Thymus (tissue), 11 donors: ENCODE data around the gene KRT75. TPM values are rescaled to one million over a fixed set of nuclear protein-coding genes. Genes with fewer than 3 reads are reported as not detected.
"Not testable (repeated sequence)": the region's sequence is repeated elsewhere in the genome, so short reads cannot be mapped to it uniquely, and the experiment has no call there.

ENCODE experiments used
- DNase-seq, 9 donors: peaks; one replicate each; pipeline ENCODE4 v3.0.0-alpha.2; 2013; ENCODE audit warnings: low spot score in 9 of 9, low read depth in 6 of 9, missing footprints in 1 of 9
- H3K27ac ChIP-seq, 2 donors: one replicate each; pipeline ENCODE4 v1.5.1; 2013; ENCODE audit warnings: control low read depth in 1 of 2, low read depth in 1 of 2, low read length in 1 of 2, mild to moderate bottlenecking in 1 of 2, moderate library complexity in 1 of 2
- H3K27me3 ChIP-seq, 2 donors: one replicate each; pipeline ENCODE4 v1.5.1; 2013; ENCODE audit warnings: low read length in 1 of 2; ENCODE audit not compliant: control insufficient read depth in 2 of 2, insufficient read depth in 1 of 2
- H3K36me3 ChIP-seq, 2 donors: one replicate each; pipeline ENCODE4 v1.5.1; 2013; ENCODE audit warnings: low read length in 1 of 2, mild to moderate bottlenecking in 1 of 2, moderate library complexity in 1 of 2; ENCODE audit not compliant: control insufficient read depth in 2 of 2, insufficient read depth in 2 of 2
- H3K4me1 ChIP-seq, 2 donors: one replicate each; pipeline ENCODE4 v1.5.1; 2013; ENCODE audit warnings: low read length in 2 of 2; ENCODE audit not compliant: control insufficient read depth in 2 of 2, insufficient read depth in 2 of 2
- H3K4me3 ChIP-seq, 2 donors: one replicate each; pipeline ENCODE4 v1.5.1; 2013; ENCODE audit warnings: low read length in 2 of 2, control low read depth in 1 of 2, mild to moderate bottlenecking in 1 of 2
- H3K9me3 ChIP-seq, 2 donors: one replicate each; pipeline ENCODE4 v1.5.1; 2013; ENCODE audit warnings: low read length in 1 of 2, mild to moderate bottlenecking in 1 of 2; ENCODE audit not compliant: control insufficient read depth in 2 of 2, insufficient read depth in 1 of 2
- WGBS: extraction: QIAGEN DNeasy Blood & Tissue Kit; methylation state at CpG from one replicate; pipeline ENCODE4 v1.1.7; 2013; 5-methylcytosine and 5-hydroxymethylcytosine counted together
- polyA plus RNA-seq: library from polyadenylated mRNA; stranded (reverse); fragments of 200-250 nt; gene quantifications from one replicate; pipeline ENCODE4 v1.2.3, GENCODE V29; 2013
- total RNA-seq: library from RNA; stranded (reverse); fragments of 120-200 nt; gene quantifications from one replicate; pipeline ENCODE4 v1.2.4, GENCODE V29; 2013
- donor health status: healthy.

The KRT75 gene
- total and polyA plus RNA-seq, 2 donors: 0.14 to 6.8 TPM

DNA sequence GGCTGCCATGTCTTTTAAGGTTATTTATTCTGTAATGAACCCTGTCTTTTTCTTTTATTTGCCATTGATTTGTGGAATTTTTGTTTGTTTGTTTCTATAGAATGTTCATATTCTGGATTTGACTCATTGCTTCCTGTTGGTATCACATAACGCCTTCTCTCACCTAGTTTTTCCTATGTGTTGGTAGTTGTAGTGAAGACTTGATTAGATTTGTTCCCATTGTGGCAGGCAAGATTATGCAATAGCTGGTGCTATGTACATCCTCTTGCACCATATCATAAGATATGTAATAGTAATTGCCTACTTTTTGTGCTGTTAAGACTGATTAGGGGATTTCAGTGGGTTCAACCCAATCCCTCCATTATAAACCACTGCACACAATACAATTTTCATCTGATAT, 21.6 kb upstream of the KRT75 start:
- WGBS: 88% methylated on average over 1 of the region's 1 CpG
- Histone ChIP-seq H3K4me3 (no peak overlapping the region), H3K27ac (no peak overlapping the region)

DNA sequence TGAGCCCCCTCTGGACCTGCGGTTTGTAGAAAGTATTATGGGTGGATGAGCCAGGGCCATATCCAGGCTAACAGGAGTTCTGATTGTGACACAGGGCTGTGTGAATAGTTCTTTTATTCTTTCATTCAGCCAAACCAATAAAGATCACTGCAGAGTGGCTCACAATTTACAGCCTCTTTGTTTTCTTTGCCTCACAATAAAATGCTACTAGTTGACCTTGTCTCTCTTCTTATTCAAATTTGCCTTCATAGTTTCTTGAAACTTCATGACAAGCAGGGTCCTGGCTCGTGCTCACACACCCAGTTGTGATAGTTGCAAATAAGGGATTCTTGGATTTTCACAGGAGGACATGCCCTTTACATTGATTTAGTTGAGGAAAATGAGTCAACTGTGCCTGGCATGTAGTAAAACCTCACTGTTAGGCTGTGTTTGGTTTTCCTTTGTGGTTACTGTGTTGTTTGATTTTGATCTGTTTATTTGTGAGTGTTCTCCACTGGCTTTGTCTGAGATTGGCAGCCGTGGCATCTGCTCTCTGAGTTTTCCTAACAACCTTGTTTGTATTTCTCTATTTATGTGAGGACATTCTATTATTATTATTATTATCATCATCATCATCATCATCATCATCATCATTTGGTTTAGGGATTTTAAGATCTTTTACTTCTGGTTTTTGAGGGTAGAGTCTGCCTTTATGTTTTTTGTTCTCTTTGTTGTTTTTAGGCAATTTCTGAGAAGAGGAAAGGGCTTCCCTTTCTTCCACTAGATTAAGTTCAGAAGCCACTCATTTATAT, 20.4 kb upstream of the KRT75 start:
- 60% methylated on average over 3 of the region's 3 CpGs for WGBS
- no peak for DNase-seq

More for the DNA sequence above, 21.6 kb upstream of the KRT75 start:
- Histone ChIP-seq H3K27me3 (no peaks in the 10 kb centered on the region), H3K9me3 (no peaks in the 10 kb centered on the region), H3K36me3 (no peaks in the 10 kb centered on the region), H3K4me1 (no peaks in the 10 kb centered on the region)
- no peak for DNase-seq

GRCh38 chr12:52452101-52452500, 17.9 kb upstream of the KRT75 start, which contains the start of gene KRT6B:
KRT6B (minus strand) TSS chr12:52452146; CDS start chr12:52452078, 68 bp downstream.
- Histone ChIP-seq H3K4me3 (no peak within 1 kb of the TSS), H3K27me3 (no peaks in the 10 kb centered on the region), H3K36me3 (no peaks in the 10 kb centered on the region), H3K4me1 (no peaks in the 10 kb centered on the region), H3K27ac (no peak within 1 kb of the TSS), H3K9me3 (no peaks in the 10 kb centered on the region)
- 95% methylated on average over 6 of the region's 6 CpGs for WGBS
- no peak for DNase-seq

More for the DNA sequence above, 20.4 kb upstream of the KRT75 start:
- Histone ChIP-seq H3K9me3 (no peaks in the 10 kb centered on the region), H3K4me1 (no peaks in the 10 kb centered on the region), H3K36me3 (no peaks in the 10 kb centered on the region), H3K27me3 (no peaks in the 10 kb centered on the region), H3K4me3 (no peak overlapping the region), H3K27ac (no peak overlapping the region)

DNA sequence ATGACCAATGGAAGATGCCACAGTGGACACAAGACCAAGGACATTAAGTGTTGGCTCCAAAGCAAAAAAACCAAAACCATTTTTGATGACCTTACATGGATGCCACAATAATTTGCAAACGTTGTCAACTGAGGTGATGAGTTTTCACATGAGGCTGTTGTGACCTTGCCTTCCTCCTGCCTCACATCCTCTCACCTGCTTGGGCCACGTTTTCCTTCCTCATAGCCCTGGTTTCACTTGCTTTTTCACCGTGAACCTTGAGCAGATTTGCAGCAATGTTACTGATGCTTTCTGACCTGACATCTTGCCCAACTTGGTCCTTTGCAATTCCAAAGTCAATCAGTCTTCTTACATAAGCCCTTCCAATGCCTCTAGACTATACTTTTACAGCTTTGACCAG, 14.1 kb upstream of the KRT75 start:
- H3K4me3 ChIP-seq: no peak overlapping the region
- H3K36me3 ChIP-seq: no peaks in the 10 kb centered on the region
- H3K9me3 ChIP-seq: no peaks in the 10 kb centered on the region
- no peak overlapping the region for H3K27ac ChIP-seq
- DNase-seq: no peak
- H3K4me1 ChIP-seq: no peaks in the 10 kb centered on the region
- H3K27me3 ChIP-seq: no peaks in the 10 kb centered on the region
- WGBS: 39% methylated on average over 3 of the region's 3 CpGs

GRCh38 chr12:52447196-52447595, 13.0 kb upstream of the KRT75 start:
- H3K27ac ChIP-seq, DNase-seq, H3K36me3 ChIP-seq, H3K4me3 ChIP-seq, H3K27me3 ChIP-seq, H3K4me1 ChIP-seq, H3K9me3 ChIP-seq: not testable (repeated sequence)
- 92% methylated on average over 11 of the region's 11 CpGs for WGBS

GRCh38 chr12:52446367-52447045, 12.3 kb upstream of the KRT75 start:
- Histone ChIP-seq H3K4me1 (no peaks in the 10 kb centered on the region), H3K27ac (no peak overlapping the region), H3K9me3 (no peaks in the 10 kb centered on the region), H3K4me3 (no peak overlapping the region), H3K36me3 (no peaks in the 10 kb centered on the region), H3K27me3 (peaks cover 0 to 4% of the 10 kb centered on the region in 2 donors)
- DNase-seq: no peak
- 65% methylated on average over 6 of the region's 6 CpGs for WGBS

DNA sequence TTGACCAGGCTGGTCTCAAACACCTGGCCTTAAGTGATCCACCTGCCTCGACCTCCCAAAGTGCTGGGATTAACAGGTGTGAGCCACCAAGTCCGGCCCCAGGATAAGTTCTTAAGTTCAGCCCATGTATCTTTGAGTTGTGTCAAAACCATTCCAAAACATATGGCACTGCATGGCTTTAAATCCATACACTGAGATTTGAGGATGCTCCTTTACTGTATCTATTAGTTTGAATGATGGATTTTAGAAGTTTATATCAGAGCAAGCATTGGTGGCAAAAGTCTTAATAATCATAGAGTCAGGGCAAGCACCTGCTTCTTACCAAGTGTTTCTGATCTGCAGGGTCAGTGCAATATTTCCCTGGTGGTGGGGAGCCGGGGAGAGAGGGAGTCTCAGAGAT, 11.7 kb upstream of the KRT75 start:
- DNase-seq: no peak
- 70% methylated on average over 3 of the region's 3 CpGs for WGBS
- no peaks in the 10 kb centered on the region for H3K36me3 ChIP-seq

DNA sequence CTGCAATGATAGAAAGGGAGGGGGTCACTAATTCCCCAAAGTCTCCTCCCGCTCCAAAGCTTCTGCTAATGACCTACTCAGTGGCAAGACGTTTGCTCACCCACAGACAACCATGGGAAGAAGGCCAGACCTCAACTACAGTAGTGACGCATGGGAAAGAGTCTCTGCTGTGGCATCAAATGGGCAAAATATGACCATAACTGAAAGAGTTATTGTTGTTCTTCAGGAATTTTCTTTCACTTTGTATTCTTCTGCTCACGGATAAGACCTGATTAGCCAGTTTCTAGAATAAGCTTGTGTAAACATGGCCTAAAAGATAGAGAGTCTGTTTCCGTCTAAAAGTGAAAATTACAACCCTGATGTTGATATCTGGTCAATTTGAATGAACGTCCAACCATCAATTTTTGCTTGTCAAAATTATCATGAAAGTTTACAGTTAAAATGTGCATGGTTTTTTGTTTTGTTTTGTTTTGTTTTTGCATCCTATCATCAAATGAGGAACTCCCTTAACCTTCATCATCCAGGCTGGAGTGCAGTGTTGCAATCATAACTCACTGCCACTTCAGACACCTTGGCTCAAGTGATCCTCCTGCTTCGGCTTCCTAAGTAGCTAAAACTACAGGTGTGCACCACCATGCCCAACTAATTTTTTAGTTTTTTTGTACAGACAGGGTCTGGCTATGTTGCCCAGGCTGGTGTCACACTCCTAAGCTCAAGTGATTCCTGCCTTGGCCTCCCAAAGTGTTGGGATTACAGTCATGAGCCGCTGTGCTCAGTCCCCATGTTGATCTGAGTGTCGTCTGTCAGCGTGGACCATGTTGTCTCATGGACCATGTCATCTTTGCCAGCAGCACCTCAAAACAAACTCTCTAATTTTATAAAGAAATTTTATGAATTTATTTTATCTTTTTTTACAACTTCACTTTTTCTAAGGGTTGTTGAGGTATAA, 10.8 kb upstream of the KRT75 start:
- Histone ChIP-seq H3K27ac (no peak overlapping the region), H3K4me1 (no peaks in the 10 kb centered on the region), H3K36me3 (no peaks in the 10 kb centered on the region)

More for the DNA sequence above, 11.7 kb upstream of the KRT75 start:
- Histone ChIP-seq H3K4me3 (no peak overlapping the region), H3K4me1 (no peaks in the 10 kb centered on the region), H3K27ac (no peak overlapping the region), H3K27me3 (peaks cover 0 to 4% of the 10 kb centered on the region in 2 donors), H3K9me3 (no peaks in the 10 kb centered on the region)

More for the DNA sequence above, 10.8 kb upstream of the KRT75 start:
- Histone ChIP-seq H3K4me3 (no peak overlapping the region), H3K27me3 (peaks cover 0 to 4% of the 10 kb centered on the region in 2 donors), H3K9me3 (no peaks in the 10 kb centered on the region)
- DNase-seq: no peak
- WGBS: 84% methylated on average over 10 of the region's 10 CpGs
